Measurements from ENCODE around the gene SIPA1L3.

GRCh38 chr19:37899453-37899852 is 7.6 kb upstream of the SIPA1L3 start:
- TF ChIP-seq ZFP3 (CRISPR knock-in tag; IDR thresholded peaks at IDR 0.05) (no peak), ARNTL (CRISPR knock-in tag; IDR thresholded peaks at IDR 0.05; ENCODE audit: borderline replicate concordance, low read depth) (no peak), TCF4 (CRISPR knock-in tag; IDR thresholded peaks at IDR 0.05; ENCODE audit: borderline replicate concordance) (no peak), ZNF70 (CRISPR knock-in tag; IDR thresholded peaks at IDR 0.05) (no peak), SNAI2 (CRISPR knock-in tag; IDR thresholded peaks at IDR 0.05) (no peak), ZFP30 (CRISPR knock-in tag; IDR thresholded peaks at IDR 0.05) (no peak), ESRRG (CRISPR knock-in tag; IDR thresholded peaks at IDR 0.05) (no peak)
- TF ChIP-seq, protein P1, sequence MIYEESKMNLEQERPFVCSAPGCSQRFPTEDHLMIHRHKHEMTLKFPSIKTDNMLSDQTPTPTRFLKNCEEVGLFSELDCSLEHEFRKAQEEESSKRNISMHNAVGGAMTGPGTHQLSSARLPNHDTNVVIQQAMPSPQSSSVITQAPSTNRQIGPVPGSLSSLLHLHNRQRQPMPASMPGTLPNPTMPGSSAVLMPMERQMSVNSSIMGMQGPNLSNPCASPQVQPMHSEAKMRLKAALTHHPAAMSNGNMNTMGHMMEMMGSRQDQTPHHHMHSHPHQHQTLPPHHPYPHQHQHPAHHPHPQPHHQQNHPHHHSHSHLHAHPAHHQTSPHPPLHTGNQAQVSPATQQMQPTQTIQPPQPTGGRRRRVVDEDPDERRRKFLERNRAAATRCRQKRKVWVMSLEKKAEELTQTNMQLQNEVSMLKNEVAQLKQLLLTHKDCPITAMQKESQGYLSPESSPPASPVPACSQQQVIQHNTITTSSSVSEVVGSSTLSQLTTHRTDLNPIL (CRISPR knock-in tag; IDR thresholded peaks at IDR 0.05; ENCODE audit: low read depth) = no peak
